HEK293T (cell line): ENCODE results near the gene RSRC1.

Source experiments
- BHLHE40 ChIP-seq: fragments of 450-650 bp; IDR thresholded peaks from 2 replicates; pipeline ENCODE4 v1.6.1; 2016; ENCODE audit warnings: mild to moderate bottlenecking, moderate library complexity, borderline replicate concordance
- CTBP1 ChIP-seq: fragments of 450-650 bp; IDR thresholded peaks from 2 replicates; pipeline ENCODE4 v1.6.1; 2016; ENCODE audit warnings: borderline replicate concordance
- ELF4 ChIP-seq: fragments of 450-650 bp; IDR thresholded peaks from 2 replicates; pipeline ENCODE4 v1.6.1; 2017; ENCODE audit warnings: antibody characterized with exemption
- FOXM1 ChIP-seq: fragments of 450-650 bp; IDR thresholded peaks from 2 replicates; pipeline ENCODE4 v1.6.1; 2017; ENCODE audit warnings: mild to moderate bottlenecking, borderline replicate concordance
- L3MBTL2 ChIP-seq: fragments of 450-650 bp; conservative IDR thresholded peaks from 2 replicates; pipeline ENCODE4 v1.6.1; 2016; ENCODE audit warnings: mild to moderate bottlenecking
- NFRKB ChIP-seq: fragments of 450-650 bp; IDR thresholded peaks from 2 replicates; pipeline ENCODE4 v1.6.1; 2016; ENCODE audit warnings: mild to moderate bottlenecking, moderate library complexity
- SP1 ChIP-seq: fragments of 450-650 bp; IDR thresholded peaks from 2 replicates; pipeline ENCODE4 v1.6.1; 2017
- SUZ12 ChIP-seq: fragments of 450-650 bp; IDR thresholded peaks from 2 replicates; pipeline ENCODE4 v1.6.1; 2016; ENCODE audit warnings: mild to moderate bottlenecking
- TARDBP ChIP-seq: fragments of 450-650 bp; IDR thresholded peaks from 2 replicates; pipeline ENCODE4 v1.6.1; 2016
- TF ChIP-seq, protein P1 (sequence below): fragments of 450-650 bp; IDR thresholded peaks from 2 replicates; pipeline ENCODE4 v1.6.1; 2016

DNA sequence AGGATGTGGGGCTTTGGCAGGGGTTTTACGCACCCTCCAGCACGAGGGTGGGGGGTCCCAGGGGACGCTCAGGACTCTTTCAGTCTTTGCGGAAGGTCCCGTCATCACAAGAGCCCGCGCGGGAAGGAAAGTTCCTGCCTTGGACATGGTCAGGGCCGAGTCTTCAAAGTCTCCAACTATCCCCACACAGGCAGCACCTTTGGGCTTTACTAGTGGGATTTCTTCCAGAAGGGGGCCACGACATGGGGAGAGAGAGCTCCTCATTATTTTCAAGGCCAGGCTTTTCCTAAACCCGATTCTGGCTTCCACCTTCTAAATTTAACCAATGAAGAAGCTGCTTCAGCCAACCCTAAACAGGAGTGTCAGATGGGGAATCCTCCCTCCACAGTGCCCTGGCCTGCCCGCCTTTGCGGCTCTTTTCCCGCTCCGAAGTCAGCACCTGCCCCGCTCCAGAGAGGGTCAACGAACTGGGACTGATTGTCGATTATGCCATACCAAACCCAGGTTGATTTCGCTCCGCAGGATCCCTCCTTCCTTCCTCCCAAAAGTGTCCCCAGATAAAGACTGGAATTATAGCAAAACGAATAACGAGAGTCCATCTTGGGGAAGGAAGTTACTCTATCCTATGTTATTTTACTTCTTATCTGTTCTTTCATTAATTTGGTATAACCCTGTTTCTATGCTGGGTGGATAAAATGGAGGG lies 14.6 kb upstream of the RSRC1 start:
- no peak for TF ChIP-seq FOXM1
- TF ChIP-seq TARDBP = no peak
- no peak for TF ChIP-seq NFRKB
- no peak for TF ChIP-seq CTBP1
- TF ChIP-seq SUZ12 = no peak
- no peak for TF ChIP-seq L3MBTL2
- TF ChIP-seq BHLHE40 = no peak
- TF ChIP-seq SP1 = no peak
- no peak for TF ChIP-seq ELF4
- TF ChIP-seq, protein P1, sequence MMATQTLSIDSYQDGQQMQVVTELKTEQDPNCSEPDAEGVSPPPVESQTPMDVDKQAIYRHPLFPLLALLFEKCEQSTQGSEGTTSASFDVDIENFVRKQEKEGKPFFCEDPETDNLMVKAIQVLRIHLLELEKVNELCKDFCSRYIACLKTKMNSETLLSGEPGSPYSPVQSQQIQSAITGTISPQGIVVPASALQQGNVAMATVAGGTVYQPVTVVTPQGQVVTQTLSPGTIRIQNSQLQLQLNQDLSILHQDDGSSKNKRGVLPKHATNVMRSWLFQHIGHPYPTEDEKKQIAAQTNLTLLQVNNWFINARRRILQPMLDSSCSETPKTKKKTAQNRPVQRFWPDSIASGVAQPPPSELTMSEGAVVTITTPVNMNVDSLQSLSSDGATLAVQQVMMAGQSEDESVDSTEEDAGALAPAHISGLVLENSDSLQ = no peak
